DND-41 (cell line): Measurements from ENCODE around the gene CEACAM4.

Experiments used
- EZH2 ChIP-seq: IDR thresholded peaks from 3 replicates; pipeline ENCODE4 v1.6.1; 2012; ENCODE audit warnings: borderline replicate concordance, low read depth, mild to moderate bottlenecking, moderate library complexity, low read length, inconsistent platforms; ENCODE audit not compliant: severe bottlenecking
- TF ChIP-seq, protein P1 (sequence below): IDR thresholded peaks from 2 replicates; pipeline ENCODE4 v1.5.1; 2012; ENCODE audit warnings: borderline replicate concordance, low read length, moderate library complexity, mild to moderate bottlenecking; ENCODE audit not compliant: poor library complexity, severe bottlenecking; ENCODE audit errors: extremely low read depth

- TF ChIP-seq, protein P1, sequence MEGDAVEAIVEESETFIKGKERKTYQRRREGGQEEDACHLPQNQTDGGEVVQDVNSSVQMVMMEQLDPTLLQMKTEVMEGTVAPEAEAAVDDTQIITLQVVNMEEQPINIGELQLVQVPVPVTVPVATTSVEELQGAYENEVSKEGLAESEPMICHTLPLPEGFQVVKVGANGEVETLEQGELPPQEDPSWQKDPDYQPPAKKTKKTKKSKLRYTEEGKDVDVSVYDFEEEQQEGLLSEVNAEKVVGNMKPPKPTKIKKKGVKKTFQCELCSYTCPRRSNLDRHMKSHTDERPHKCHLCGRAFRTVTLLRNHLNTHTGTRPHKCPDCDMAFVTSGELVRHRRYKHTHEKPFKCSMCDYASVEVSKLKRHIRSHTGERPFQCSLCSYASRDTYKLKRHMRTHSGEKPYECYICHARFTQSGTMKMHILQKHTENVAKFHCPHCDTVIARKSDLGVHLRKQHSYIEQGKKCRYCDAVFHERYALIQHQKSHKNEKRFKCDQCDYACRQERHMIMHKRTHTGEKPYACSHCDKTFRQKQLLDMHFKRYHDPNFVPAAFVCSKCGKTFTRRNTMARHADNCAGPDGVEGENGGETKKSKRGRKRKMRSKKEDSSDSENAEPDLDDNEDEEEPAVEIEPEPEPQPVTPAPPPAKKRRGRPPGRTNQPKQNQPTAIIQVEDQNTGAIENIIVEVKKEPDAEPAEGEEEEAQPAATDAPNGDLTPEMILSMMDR: no peak
- no peak for TF ChIP-seq EZH2
Observed at GRCh38 chr19:41584931-41585330, 41.9 kb downstream of the CEACAM4 start.
